Osteoblast (primary cell): Measurements from ENCODE around the gene MRPS18C. TPM values are rescaled to one million over a fixed set of nuclear protein-coding genes. Genes with fewer than 3 reads are reported as not detected.

ENCODE experiments used
- DNase-seq: peaks from one replicate; pipeline ENCODE4 v3.0.0; 2011; ENCODE audit warnings: low spot score, mixed read lengths; ENCODE audit not compliant: insufficient read length; ENCODE audit errors: missing footprints
- H2AFZ ChIP-seq: 2 replicates; pipeline ENCODE4 v1.6.0; 2011; ENCODE audit warnings: mild to moderate bottlenecking, low read length
- H3K27ac ChIP-seq: 2 replicates; pipeline ENCODE4 v1.5.1; 2011; ENCODE audit warnings: mild to moderate bottlenecking, low read depth, low read length, moderate library complexity
- H3K27me3 ChIP-seq: 2 replicates; pipeline ENCODE4 v1.6.0; 2012; ENCODE audit warnings: mild to moderate bottlenecking, control low read depth, inconsistent platforms, low read length, moderate library complexity; ENCODE audit not compliant: insufficient read depth
- H3K36me3 ChIP-seq: 2 replicates; pipeline ENCODE4 v1.5.1; 2011; ENCODE audit warnings: mild to moderate bottlenecking, low read length, control low read depth, moderate library complexity; ENCODE audit not compliant: insufficient read depth
- H3K4me1 ChIP-seq: 2 replicates; pipeline ENCODE4 v1.5.1; 2011; ENCODE audit warnings: mild to moderate bottlenecking, low read length, control low read depth, moderate library complexity; ENCODE audit not compliant: insufficient read depth
- H3K4me2 ChIP-seq: 2 replicates; pipeline ENCODE4 v1.6.0; 2011; ENCODE audit warnings: mild to moderate bottlenecking, low read length; ENCODE audit not compliant: insufficient read depth
- H3K4me3 ChIP-seq: fragments of 200-600 bp; sonication (generic); 3 replicates; pipeline ENCODE4 v1.5.1; 2012; ENCODE audit warnings: mild to moderate bottlenecking, low read length, inconsistent platforms; ENCODE audit not compliant: insufficient read depth
- H3K79me2 ChIP-seq: 2 replicates; pipeline ENCODE4 v1.6.0; 2012; ENCODE audit warnings: mild to moderate bottlenecking, low read length, control low read depth, inconsistent platforms; ENCODE audit not compliant: insufficient read depth
- H3K9me3 ChIP-seq: 2 replicates; pipeline ENCODE4 v1.5.1; 2011; ENCODE audit warnings: low read depth, low read length, control low read depth
- H4K20me1 ChIP-seq: 2 replicates; pipeline ENCODE4 v1.6.0; 2012; ENCODE audit warnings: mild to moderate bottlenecking, low read length, control low read depth; ENCODE audit not compliant: insufficient read depth
- total RNA-seq: library from RNA; depleted of rRNA; stranded (reverse); fragments of >200 nt; gene quantifications from 2 replicates; pipeline ENCODE4 v1.2.3, GENCODE V29; 2012
- TF ChIP-seq, protein P1 (sequence below): IDR thresholded peaks from 2 replicates; pipeline ENCODE4 v1.5.1; 2011; ENCODE audit warnings: mild to moderate bottlenecking, low read depth, low read length, moderate library complexity; ENCODE audit errors: extremely low read depth

MRPS18C gene
- total RNA-seq, 1 donor = 14.5 TPM

DNA sequence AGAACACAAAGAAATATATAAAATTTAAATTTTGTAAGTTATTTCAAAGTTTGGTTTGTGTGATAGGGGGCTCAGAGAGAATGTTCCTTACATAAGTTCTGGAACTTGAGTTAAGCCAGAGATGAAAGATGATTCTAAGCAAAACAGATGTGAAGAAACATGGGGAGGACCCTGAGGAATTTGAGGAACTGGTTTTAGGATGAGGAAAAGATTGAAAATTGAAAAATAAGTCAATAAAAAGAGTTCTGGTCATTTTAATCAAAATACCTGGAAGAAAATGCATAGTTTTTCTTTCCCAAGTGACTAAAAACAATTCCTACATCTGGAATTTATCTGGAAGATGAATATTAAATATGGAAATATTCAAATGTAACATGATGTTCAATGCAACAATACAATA is 37.6 kb upstream of the MRPS18C start:
- DNase-seq = no peak
- Histone ChIP-seq H3K27me3 (no peaks in the 10 kb centered on the region), H3K4me2 (no peak overlapping the region), H3K36me3 (peaks cover 6% of the 10 kb centered on the region), H3K4me3 (no peak overlapping the region), H4K20me1 (no peaks in the 10 kb centered on the region), H3K9me3 (no peaks in the 10 kb centered on the region), H2AFZ (no peak overlapping the region), H3K79me2 (no peaks in the 10 kb centered on the region), H3K4me1 (no peaks in the 10 kb centered on the region), H3K27ac (no peak overlapping the region)
- TF ChIP-seq, protein P1, sequence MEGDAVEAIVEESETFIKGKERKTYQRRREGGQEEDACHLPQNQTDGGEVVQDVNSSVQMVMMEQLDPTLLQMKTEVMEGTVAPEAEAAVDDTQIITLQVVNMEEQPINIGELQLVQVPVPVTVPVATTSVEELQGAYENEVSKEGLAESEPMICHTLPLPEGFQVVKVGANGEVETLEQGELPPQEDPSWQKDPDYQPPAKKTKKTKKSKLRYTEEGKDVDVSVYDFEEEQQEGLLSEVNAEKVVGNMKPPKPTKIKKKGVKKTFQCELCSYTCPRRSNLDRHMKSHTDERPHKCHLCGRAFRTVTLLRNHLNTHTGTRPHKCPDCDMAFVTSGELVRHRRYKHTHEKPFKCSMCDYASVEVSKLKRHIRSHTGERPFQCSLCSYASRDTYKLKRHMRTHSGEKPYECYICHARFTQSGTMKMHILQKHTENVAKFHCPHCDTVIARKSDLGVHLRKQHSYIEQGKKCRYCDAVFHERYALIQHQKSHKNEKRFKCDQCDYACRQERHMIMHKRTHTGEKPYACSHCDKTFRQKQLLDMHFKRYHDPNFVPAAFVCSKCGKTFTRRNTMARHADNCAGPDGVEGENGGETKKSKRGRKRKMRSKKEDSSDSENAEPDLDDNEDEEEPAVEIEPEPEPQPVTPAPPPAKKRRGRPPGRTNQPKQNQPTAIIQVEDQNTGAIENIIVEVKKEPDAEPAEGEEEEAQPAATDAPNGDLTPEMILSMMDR = no peak

- H3K9me3 ChIP-seq = no peaks in the 10 kb centered on the region
- H3K4me2 ChIP-seq = no peak overlapping the region
- no peaks in the 10 kb centered on the region for H3K27me3 ChIP-seq
- no peak overlapping the region for H3K27ac ChIP-seq
- no peak for DNase-seq
- H4K20me1 ChIP-seq = no peaks in the 10 kb centered on the region
- H2AFZ ChIP-seq = no peak overlapping the region
- no peaks in the 10 kb centered on the region for H3K79me2 ChIP-seq
- H3K36me3 ChIP-seq = peaks cover 6% of the 10 kb centered on the region
- no peaks in the 10 kb centered on the region for H3K4me1 ChIP-seq
- no peak overlapping the region for H3K4me3 ChIP-seq
- TF ChIP-seq, protein P1 = no peak
Observed at GRCh38 chr4:83431200-83431599, 24.7 kb upstream of the MRPS18C start.

DNA sequence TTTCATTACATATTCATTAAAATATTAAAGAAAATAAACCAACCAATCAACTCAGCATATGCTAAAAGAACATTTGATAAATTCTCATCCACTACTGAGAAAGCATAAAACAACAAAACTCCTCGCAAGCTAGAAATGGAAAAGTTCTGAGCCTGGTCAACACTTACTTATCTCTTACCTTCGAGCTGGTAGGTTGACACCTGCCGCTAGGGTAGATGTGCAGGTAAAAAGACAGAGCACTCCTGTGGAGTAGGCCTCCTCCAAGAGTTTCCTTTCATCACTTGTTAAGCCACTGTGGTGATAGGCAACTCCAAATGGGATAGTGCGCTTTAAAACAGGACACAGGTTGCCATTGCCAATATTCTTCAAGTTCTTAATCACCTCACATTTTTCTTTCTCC is 19.2 kb upstream of the MRPS18C start:
- Histone ChIP-seq H2AFZ (no peak overlapping the region), H3K4me2 (no peak overlapping the region), H3K9me3 (no peaks in the 10 kb centered on the region), H3K27me3 (no peaks in the 10 kb centered on the region), H3K79me2 (no peaks in the 10 kb centered on the region), H3K27ac (no peak overlapping the region), H3K4me1 (no peaks in the 10 kb centered on the region), H4K20me1 (no peaks in the 10 kb centered on the region), H3K4me3 (no peak overlapping the region), H3K36me3 (peaks cover 15% of the 10 kb centered on the region)
- TF ChIP-seq, protein P1 = no peak
- DNase-seq = no peak

- Histone ChIP-seq H3K4me3 (no peak overlapping the region), H3K27me3 (no peaks in the 10 kb centered on the region), H3K9me3 (no peaks in the 10 kb centered on the region), H3K4me1 (no peaks in the 10 kb centered on the region), H3K27ac (no peak overlapping the region), H3K79me2 (no peaks in the 10 kb centered on the region), H3K4me2 (no peak overlapping the region), H2AFZ (no peak overlapping the region), H4K20me1 (no peaks in the 10 kb centered on the region), H3K36me3 (peaks cover 14% of the 10 kb centered on the region)
- TF ChIP-seq, protein P1 = no peak
- no peak for DNase-seq
Observed at GRCh38 chr4:83438719-83439118, 17.1 kb upstream of the MRPS18C start.
